Testis (tissue), 3 donors: Measurements from ENCODE around the gene PCCA. TPM values are rescaled to one million over a fixed set of nuclear protein-coding genes. Genes with fewer than 3 reads are reported as not detected.

Source experiments
- DNase-seq: peaks from one replicate; pipeline ENCODE4 v3.0.0-alpha.2; 2019
- H3K27ac ChIP-seq, 2 donors: fragments of 200-600 bp; sonication (generic); one replicate each; pipeline ENCODE4 v1.5.1; 2019
- H3K27me3 ChIP-seq: fragments of 200-600 bp; sonication (generic); one replicate; pipeline ENCODE4 v1.5.1; 2019
- H3K36me3 ChIP-seq: fragments of 200-600 bp; sonication (generic); one replicate; pipeline ENCODE4 v1.5.1; 2017; ENCODE audit warnings: low read depth; ENCODE audit errors: missing control alignments
- H3K4me1 ChIP-seq: fragments of 200-600 bp; sonication (generic); one replicate; pipeline ENCODE4 v1.5.1; 2019
- H3K4me3 ChIP-seq, 2 donors: fragments of 200-600 bp; sonication (generic); one replicate each; pipeline ENCODE4 v1.5.1; 2017 to 2019
- H3K9me3 ChIP-seq: fragments of 200-600 bp; sonication (generic); one replicate; pipeline ENCODE4 v1.5.1; 2017
- CTCF ChIP-seq, 3 experiments: fragments of 450-650 bp in 2 of 3; fragments of 200-600 bp in 1 of 3; sonication (generic) in 1 of 3; IDR thresholded peaks; one replicate each; pipeline ENCODE4 v1.5.1; 2016 to 2019; ENCODE audit warnings: antibody characterized with exemption in 3 of 3, mild to moderate bottlenecking in 2 of 3, moderate library complexity in 1 of 3
- POLR2A ChIP-seq: fragments of 450-650 bp; IDR thresholded peaks from one replicate; pipeline ENCODE4 v1.6.1; 2017; ENCODE audit warnings: antibody characterized with exemption, mild to moderate bottlenecking, moderate library complexity
- WGBS, 2 donors: methylation state at CpG; one replicate each; pipeline ENCODE4 v1.1.5; 2018; 5-methylcytosine and 5-hydroxymethylcytosine counted together
- intact Hi-C: fragments of 100-400 bp; cut with DNase I; formaldehyde crosslinking; loops from one replicate; pipeline ENCODE4 v1.15.1; 2023; ENCODE audit warnings: low total_unique reads
- polyA plus RNA-seq: library from polyadenylated mRNA; stranded (reverse); fragments of 350-450 nt; fragmentation: Illumina TruSeq; extraction: RNeasy Lipid Tissue Mini Kit (QIAGEN cat#74804); gene quantifications from one replicate; pipeline ENCODE4 v1.2.3, GENCODE V29; 2014; ENCODE audit warnings: low read depth, low replicate concordance; ENCODE audit not compliant: insufficient read depth
- total RNA-seq, 2 donors: library from RNA; depleted of rRNA; stranded (reverse); fragments of >200 nt; gene quantifications; one replicate each; pipeline ENCODE4 v1.2.3, GENCODE V29; 2016

Gene PCCA
- total and polyA plus RNA-seq, 3 donors from 2014 or later, result 17.9 to 56.2 (median 39.2) TPM

GRCh38 chr13:100483139-100483538 is 394.2 kb downstream of the PCCA start:
- no peak for TF ChIP-seq CTCF (IDR thresholded peaks at IDR 0.05)
- TF ChIP-seq POLR2A, result no peak
- Histone ChIP-seq H3K9me3 (no peaks in the 10 kb centered on the region), H3K36me3 (no peaks in the 10 kb centered on the region), H3K4me3 (no peak overlapping the region), H3K27me3 (no peaks in the 10 kb centered on the region), H3K4me1 (no peaks in the 10 kb centered on the region), H3K27ac (no peak overlapping the region)
- WGBS, 2 donors, result 64 to 73% methylated on average over 6 of the region's 6 CpGs
- intact Hi-C loops, result no loop called here
- no peak for DNase-seq

GRCh38 chr13:100483841-100484381 is 395.0 kb downstream of the PCCA start:
- H3K36me3 ChIP-seq, result no peaks in the 10 kb centered on the region
- TF ChIP-seq CTCF (IDR thresholded peaks at IDR 0.05), result no peak
- no peak for TF ChIP-seq POLR2A
- no peaks in the 10 kb centered on the region for H3K27me3 ChIP-seq
- H3K27ac ChIP-seq, result no peak overlapping the region
- no peaks in the 10 kb centered on the region for H3K9me3 ChIP-seq
- no peaks in the 10 kb centered on the region for H3K4me1 ChIP-seq
- intact Hi-C loops, result no loop called here
- H3K4me3 ChIP-seq, result no peak overlapping the region
- 72 to 73% methylated on average over 8 of the region's 8 CpGs for WGBS, 2 donors
- DNase-seq, result no peak

- H3K4me3 ChIP-seq, result no peak overlapping the region
- H3K4me1 ChIP-seq, result no peaks in the 10 kb centered on the region
- H3K27me3 ChIP-seq, result no peaks in the 10 kb centered on the region
- DNase-seq, result no peak
- intact Hi-C loops, result no loop called here
- no peaks in the 10 kb centered on the region for H3K36me3 ChIP-seq
- H3K27ac ChIP-seq, result no peak overlapping the region
- H3K9me3 ChIP-seq, result no peaks in the 10 kb centered on the region
- TF ChIP-seq POLR2A, result no peak
- no peak for TF ChIP-seq CTCF (IDR thresholded peaks at IDR 0.05)
- 80 to 89% methylated on average over 3 of the region's 3 CpGs for WGBS, 2 donors
These were observed 395.8 kb downstream of the PCCA start for GRCh38 chr13:100484702-100485101.

GRCh38 chr13:100485265-100485664 is 396.4 kb downstream of the PCCA start:
- Histone ChIP-seq H3K4me1 (no peaks in the 10 kb centered on the region), H3K4me3 (no peak overlapping the region), H3K27ac (no peak overlapping the region), H3K36me3 (no peaks in the 10 kb centered on the region), H3K27me3 (no peaks in the 10 kb centered on the region), H3K9me3 (no peaks in the 10 kb centered on the region)
- intact Hi-C loops, result no loop called here
- WGBS, 2 donors, result 53 to 96% methylated on average over 2 of the region's 2 CpGs
- TF ChIP-seq POLR2A, result no peak
- no peak for TF ChIP-seq CTCF (IDR thresholded peaks at IDR 0.05)
- no peak for DNase-seq

GRCh38 chr13:100490692-100491091 is 401.8 kb downstream of the PCCA start:
- intact Hi-C loops, result no loop called here
- Histone ChIP-seq H3K4me1 (no peaks in the 10 kb centered on the region), H3K4me3 (no peak overlapping the region), H3K36me3 (no peaks in the 10 kb centered on the region), H3K27me3 (no peaks in the 10 kb centered on the region), H3K27ac (no peak overlapping the region), H3K9me3 (no peaks in the 10 kb centered on the region)
- TF ChIP-seq CTCF (IDR thresholded peaks at IDR 0.05) (no peak), POLR2A (no peak)
- DNase-seq, result no peak
- WGBS, 2 donors, result 81 to 86% methylated on average over 4 of the region's 4 CpGs
